K562 (cell line): ENCODE measurements around the gene ALK. TPM values are rescaled to one million over a fixed set of nuclear protein-coding genes. Genes with fewer than 3 reads are reported as not detected.

Experiments
- ATAC-seq: fragments of 200-7000 bp; cut with Tn5 transposase; 3 replicates; pipeline ENCODE4 v1.9.1; 2020; ENCODE audit warnings: moderate library complexity
- BruUV-seq: library from RNA; stranded (reverse); fragments of 400-500 nt; replicated peaks from 2 replicates; lab custom pipeline; 2021; lab: Mats Ljungman, UMichigan
- CTCF ChIA-PET: fragments of 300-600 bp; formaldehyde crosslinking; extraction: SDS; loops from one replicate; lab custom pipeline; 2021; ENCODE audit warnings: low intra/inter-chr PET ratio; lab: Yijun Ruan, JAX
- POLR2A ChIA-PET: fragments of 300-600, 350-650 bp; sonication (Branson Sonifier 250); formaldehyde crosslinking; extraction: SDS; loops from one replicate; lab custom pipeline; 2021; ENCODE audit warnings: antibody characterized with exemption, inconsistent platforms; lab: Yijun Ruan, JAX
- DNase-seq, 4 experiments: peaks; one replicate each; pipeline versions ENCODE4 v3.0.0 to v3.0.0-alpha.2; 2011 to 2018; ENCODE audit warnings: low spot score in 3 of 4, mixed read lengths in 3 of 4; ENCODE audit errors: extremely low read depth in 1 of 4
- FAIRE-seq: peaks from 2 replicates; lab custom pipeline; 2011; peaks lifted over from hg19 to GRCh38; lab: Jason Lieb, UNC
- H2AFZ ChIP-seq: 2 replicates; pipeline ENCODE4 v1.6.0; 2011; ENCODE audit warnings: low read depth, low read length, control low read depth, inconsistent platforms
- H3K27ac ChIP-seq: fragments of 200-600 bp; 3 replicates; pipeline ENCODE4 v1.8.0; 2011; ENCODE audit warnings: low read depth, mild to moderate bottlenecking, control low read depth, inconsistent platforms, low read length, moderate library complexity, mixed read lengths; ENCODE audit errors: extremely low read depth
- H3K27me3 ChIP-seq, 2 experiments: fragments of 300-600 bp in 1 of 2; 2 replicates in 1 of 2; 3 replicates in 1 of 2; pipeline versions ENCODE4 v1.6.0 to v1.8.0; 2011; ENCODE audit warnings: inconsistent platforms in 2 of 2, low read length in 2 of 2, mild to moderate bottlenecking in 1 of 2, mixed read lengths in 1 of 2, moderate library complexity in 1 of 2; ENCODE audit not compliant: control insufficient read depth in 2 of 2, insufficient read depth in 2 of 2
- H3K36me3 ChIP-seq: fragments of 300-600 bp; 3 replicates; pipeline ENCODE4 v1.8.0; 2011; ENCODE audit warnings: mild to moderate bottlenecking, low read length, inconsistent platforms; ENCODE audit not compliant: control insufficient read depth, insufficient read depth
- H3K4me1 ChIP-seq, 2 experiments: fragments of 200-600 bp in 1 of 2; replicated peaks in 1 of 2; 2 replicates in 1 of 2; 3 replicates in 1 of 2; pipeline versions ENCODE4 v1.5.1 to v1.8.0; 2011; ENCODE audit warnings: inconsistent platforms in 2 of 2, low read length in 2 of 2, mild to moderate bottlenecking in 1 of 2, mixed read lengths in 1 of 2, moderate library complexity in 1 of 2; ENCODE audit not compliant: control insufficient read depth in 2 of 2, insufficient read depth in 2 of 2
- H3K4me2 ChIP-seq: 2 replicates; pipeline ENCODE4 v1.6.1; 2011; ENCODE audit warnings: low read length, control low read depth, inconsistent platforms, mixed read lengths; ENCODE audit not compliant: insufficient read depth
- H3K4me3 ChIP-seq: fragments of 200-600 bp; sonication (generic), shearing (Covaris generic); 2 replicates; pipeline ENCODE4 v1.5.1; 2016; ENCODE audit warnings: control low read depth, inconsistent platforms
- H3K79me2 ChIP-seq: fragments of 200-600 bp; 3 replicates; pipeline ENCODE4 v1.8.0; 2011; ENCODE audit warnings: low read length, inconsistent platforms; ENCODE audit not compliant: control insufficient read depth, insufficient read depth
- H3K9ac ChIP-seq, 2 experiments: 2 replicates each; pipeline versions ENCODE4 v1.6.0 to v1.6.1; 2011; ENCODE audit warnings: low read depth in 2 of 2, low read length in 2 of 2, control low read depth in 1 of 2, inconsistent platforms in 1 of 2, mild to moderate bottlenecking in 1 of 2, mixed read lengths in 1 of 2; ENCODE audit not compliant: insufficient read depth in 1 of 2
- H3K9me1 ChIP-seq: one replicate; pipeline ENCODE4 v1.6.0; 2011; ENCODE audit warnings: inconsistent platforms, mild to moderate bottlenecking, low read length, moderate library complexity; ENCODE audit not compliant: control insufficient read depth, insufficient read depth
- H3K9me3 ChIP-seq: replicated peaks from 2 replicates; pipeline ENCODE4 v1.5.1; 2011; ENCODE audit warnings: low read depth, low read length, inconsistent platforms; ENCODE audit not compliant: control insufficient read depth, insufficient read depth
- H4K20me1 ChIP-seq: replicated peaks from 2 replicates; pipeline ENCODE4 v1.6.1; 2011; ENCODE audit warnings: low read length, inconsistent platforms, mixed read lengths; ENCODE audit not compliant: control insufficient read depth, insufficient read depth
- DACH1 ChIP-seq: fragments of 450-650 bp; IDR thresholded peaks from 2 replicates; pipeline ENCODE4 v1.6.1; 2018; ENCODE audit not compliant: partially characterized antibody
- ELF1 ChIP-seq: fragments of 200-800 bp; sonication (Bioruptor generic); IDR thresholded peaks from 2 replicates; pipeline ENCODE4 v1.6.1; 2016; ENCODE audit warnings: missing genetic modification characterization, missing compliant biosample characterization
- ETV6 ChIP-seq, 3 experiments: fragments of 150-350 bp in 1 of 3; sonication (generic) in 1 of 3; formaldehyde crosslinking in 1 of 3; IDR thresholded peaks; 2 replicates each; pipeline versions ENCODE4 v1.6.1 to v1.8.0; 2014 to 2022; ENCODE audit warnings: borderline replicate concordance in 2 of 3, low read depth in 2 of 3, antibody characterized with exemption in 1 of 3, low read length in 1 of 3, mild to moderate bottlenecking in 1 of 3, missing genetic modification reagents in 1 of 3
- MTA1 ChIP-seq: fragments of 450-650 bp; IDR thresholded peaks from 2 replicates; pipeline ENCODE4 v1.6.1; 2017; ENCODE audit warnings: borderline replicate concordance
- SRSF3 ChIP-seq: fragments of 200-400 bp; formaldehyde crosslinking; IDR thresholded peaks from 2 replicates; pipeline ENCODE4 v1.6.1; 2016; ENCODE audit warnings: mild to moderate bottlenecking, low read length, moderate library complexity; ENCODE audit not compliant: insufficient read depth
- ZEB2 ChIP-seq: fragments of 450-650 bp; IDR thresholded peaks from 2 replicates; pipeline ENCODE4 v1.6.1; 2016
- ZNF282 ChIP-seq: sonication (generic); formaldehyde crosslinking; IDR thresholded peaks from 2 replicates; pipeline ENCODE4 v1.8.1; 2023; ENCODE audit warnings: missing genetic modification reagents
- ZNF77 ChIP-seq: fragments of 250-450 bp; sonication (Bioruptor Pico); IDR thresholded peaks from 2 replicates; pipeline ENCODE4 v1.5.0; 2020
- WGBS: fragments of 100-300 bp; shearing (Covaris generic); methylation state at CpG from one replicate; pipeline ENCODE4 v1.1.6; 2016; ENCODE audit warnings: low coverage, mixed read lengths; ENCODE audit not compliant: insufficient coverage; ENCODE audit errors: missing lambda C conversion rate; 5-methylcytosine and 5-hydroxymethylcytosine counted together
- in situ Hi-C: fragments of 300-500 bp; cut with MboI; formaldehyde crosslinking; loops from 4 replicates; pipeline ENCODE4 v1.15.0; 2018; ENCODE audit warnings: inconsistent platforms, mixed read lengths
- intact Hi-C: fragments of 100-400 bp; cut with micrococcal nuclease; formaldehyde crosslinking; loops from 2 replicates; pipeline ENCODE4 v1.14.2; 2022
- polyA plus RNA-seq, 8 experiments: library from polyadenylated mRNA; depleted of rRNA in 4 of 8; stranded (reverse) in 5 of 8; unstranded in 3 of 8; fragments of >200 nt; fragmentation: Nextera tagmentation in 2 of 8; fragmentation: Illumina TruSeq in 1 of 8; extraction: Ambion mirVana in 2 of 8; extraction: Trizol in 1 of 8; gene quantifications; 2 replicates each; pipeline versions ENCODE4 v1.2.1 to v1.2.3, GENCODE V29; 2011 to 2014; ENCODE audit warnings: inconsistent platforms in 1 of 8, missing spikeins in 1 of 8
- total RNA-seq, 7 experiments: library from RNA; depleted of rRNA in 6 of 7; stranded (reverse); fragments of >200 nt in 6 of 7; fragmentation: Illumina TruSeq in 2 of 7; extraction: Trizol in 2 of 7; gene quantifications; 2 replicates each; pipeline versions ENCODE4 v1.2.1 to v1.2.3, GENCODE V29; 2011 to 2021; ENCODE audit warnings: low replicate concordance in 1 of 7
- TF ChIP-seq, protein P1 (sequence below): fragments of 450-650 bp; IDR thresholded peaks from 2 replicates; pipeline ENCODE4 v1.6.1; 2017; ENCODE audit warnings: antibody characterized with exemption, mild to moderate bottlenecking
- TF ChIP-seq, protein P2 (sequence below), 2 experiments: fragments of 250-450 bp in 1 of 2; fragments of 450-650 bp in 1 of 2; sonication (Bioruptor Pico) in 1 of 2; IDR thresholded peaks; 2 replicates each; pipeline versions ENCODE4 v1.6.1 to v1.8.0; 2016 to 2021; ENCODE audit warnings: mild to moderate bottlenecking in 2 of 2, moderate library complexity in 2 of 2, missing compliant biosample characterization in 1 of 2, missing genetic modification characterization in 1 of 2
- TF ChIP-seq, protein P3 (sequence below): IDR thresholded peaks from 2 replicates; pipeline ENCODE4 v1.6.1; 2012; ENCODE audit warnings: low read depth, low read length, improper control_type of control experiment, borderline replicate concordance
- TF ChIP-seq, protein P4 (sequence below): sonication (generic); formaldehyde crosslinking; IDR thresholded peaks from 2 replicates; pipeline ENCODE4 v1.8.0; 2022; ENCODE audit warnings: mild to moderate bottlenecking, missing genetic modification reagents

Gene ALK
- total and polyA plus RNA-seq, 9 of the 15 experiments (the other 6 are each of a cell fraction or from before 2014, with no cell fraction given): not detected

DNA sequence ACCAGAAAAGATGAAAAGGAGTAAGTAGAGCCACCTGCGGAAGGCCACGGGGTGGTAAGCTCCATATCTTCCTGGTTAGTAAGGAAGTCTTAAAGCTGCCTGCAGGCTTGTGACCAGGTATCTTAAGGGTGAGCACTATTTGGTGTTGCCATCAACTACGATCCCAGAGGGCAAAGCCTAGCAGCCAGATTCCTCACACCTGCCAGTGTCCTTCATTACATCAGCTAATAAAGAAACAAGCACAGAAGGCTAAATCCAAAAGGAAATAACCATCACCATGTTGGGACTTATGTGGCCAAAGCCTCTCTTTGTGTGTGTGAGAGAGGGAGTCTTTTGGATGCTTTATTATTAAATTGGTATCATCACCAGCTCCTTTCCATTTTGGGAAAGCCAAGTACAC is 123.5 kb downstream of the ALK start:
- CTCF ChIA-PET: no interaction called here
- H3K4me2 ChIP-seq: no peak overlapping the region
- intact Hi-C loops (no loop called here), in situ Hi-C loops (no loop called here)
- POLR2A ChIA-PET: interaction anchor here (1.3 kb wide), 1 partner anchor 10 kb away, joined by 4 read pairs; no protein-coding TSS in a partner anchor
- H3K9me3 ChIP-seq: no peaks in the 10 kb centered on the region
- no peaks in the 10 kb centered on the region for H3K4me1 ChIP-seq
- no peak overlapping the region for H3K9ac ChIP-seq
- no peaks in the 10 kb centered on the region for H3K79me2 ChIP-seq
- BruUV-seq: no TSS peak
- DNase-seq (no peak), ATAC-seq (no peak), FAIRE-seq (no peak)
- WGBS: 0% methylated on average over 3 of the region's 3 CpGs
- TF ChIP-seq, protein P1, sequence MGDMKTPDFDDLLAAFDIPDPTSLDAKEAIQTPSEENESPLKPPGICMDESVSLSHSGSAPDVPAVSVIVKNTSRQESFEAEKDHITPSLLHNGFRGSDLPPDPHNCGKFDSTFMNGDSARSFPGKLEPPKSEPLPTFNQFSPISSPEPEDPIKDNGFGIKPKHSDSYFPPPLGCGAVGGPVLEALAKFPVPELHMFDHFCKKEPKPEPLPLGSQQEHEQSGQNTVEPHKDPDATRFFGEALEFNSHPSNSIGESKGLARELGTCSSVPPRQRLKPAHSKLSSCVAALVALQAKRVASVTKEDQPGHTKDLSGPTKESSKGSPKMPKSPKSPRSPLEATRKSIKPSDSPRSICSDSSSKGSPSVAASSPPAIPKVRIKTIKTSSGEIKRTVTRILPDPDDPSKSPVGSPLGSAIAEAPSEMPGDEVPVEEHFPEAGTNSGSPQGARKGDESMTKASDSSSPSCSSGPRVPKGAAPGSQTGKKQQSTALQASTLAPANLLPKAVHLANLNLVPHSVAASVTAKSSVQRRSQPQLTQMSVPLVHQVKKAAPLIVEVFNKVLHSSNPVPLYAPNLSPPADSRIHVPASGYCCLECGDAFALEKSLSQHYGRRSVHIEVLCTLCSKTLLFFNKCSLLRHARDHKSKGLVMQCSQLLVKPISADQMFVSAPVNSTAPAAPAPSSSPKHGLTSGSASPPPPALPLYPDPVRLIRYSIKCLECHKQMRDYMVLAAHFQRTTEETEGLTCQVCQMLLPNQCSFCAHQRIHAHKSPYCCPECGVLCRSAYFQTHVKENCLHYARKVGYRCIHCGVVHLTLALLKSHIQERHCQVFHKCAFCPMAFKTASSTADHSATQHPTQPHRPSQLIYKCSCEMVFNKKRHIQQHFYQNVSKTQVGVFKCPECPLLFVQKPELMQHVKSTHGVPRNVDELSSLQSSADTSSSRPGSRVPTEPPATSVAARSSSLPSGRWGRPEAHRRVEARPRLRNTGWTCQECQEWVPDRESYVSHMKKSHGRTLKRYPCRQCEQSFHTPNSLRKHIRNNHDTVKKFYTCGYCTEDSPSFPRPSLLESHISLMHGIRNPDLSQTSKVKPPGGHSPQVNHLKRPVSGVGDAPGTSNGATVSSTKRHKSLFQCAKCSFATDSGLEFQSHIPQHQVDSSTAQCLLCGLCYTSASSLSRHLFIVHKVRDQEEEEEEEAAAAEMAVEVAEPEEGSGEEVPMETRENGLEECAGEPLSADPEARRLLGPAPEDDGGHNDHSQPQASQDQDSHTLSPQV: no peak
- TF ChIP-seq ETV6 (IDR thresholded peaks at IDR 0.05; ENCODE audit: borderline replicate concordance in 1 of 2, low read depth in 2 of 2, low read length in 1 of 2): no peak
- TF ChIP-seq ETV6 (CRISPR knock-in tag; IDR thresholded peaks at IDR 0.05; ENCODE audit: borderline replicate concordance): no peak
- no peak for TF ChIP-seq ZNF282
- TF ChIP-seq ZNF77 (CRISPR knock-in tag): no peak
- TF ChIP-seq DACH1: no peak
- TF ChIP-seq, protein P2, sequence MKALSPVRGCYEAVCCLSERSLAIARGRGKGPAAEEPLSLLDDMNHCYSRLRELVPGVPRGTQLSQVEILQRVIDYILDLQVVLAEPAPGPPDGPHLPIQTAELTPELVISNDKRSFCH (CRISPR knock-in tag; IDR thresholded peaks at IDR 0.05): no peak
- TF ChIP-seq, protein P2 (tag; IDR thresholded peaks at IDR 0.05): no peak
- TF ChIP-seq ELF1 (tag): no peak
- TF ChIP-seq, protein P3, sequence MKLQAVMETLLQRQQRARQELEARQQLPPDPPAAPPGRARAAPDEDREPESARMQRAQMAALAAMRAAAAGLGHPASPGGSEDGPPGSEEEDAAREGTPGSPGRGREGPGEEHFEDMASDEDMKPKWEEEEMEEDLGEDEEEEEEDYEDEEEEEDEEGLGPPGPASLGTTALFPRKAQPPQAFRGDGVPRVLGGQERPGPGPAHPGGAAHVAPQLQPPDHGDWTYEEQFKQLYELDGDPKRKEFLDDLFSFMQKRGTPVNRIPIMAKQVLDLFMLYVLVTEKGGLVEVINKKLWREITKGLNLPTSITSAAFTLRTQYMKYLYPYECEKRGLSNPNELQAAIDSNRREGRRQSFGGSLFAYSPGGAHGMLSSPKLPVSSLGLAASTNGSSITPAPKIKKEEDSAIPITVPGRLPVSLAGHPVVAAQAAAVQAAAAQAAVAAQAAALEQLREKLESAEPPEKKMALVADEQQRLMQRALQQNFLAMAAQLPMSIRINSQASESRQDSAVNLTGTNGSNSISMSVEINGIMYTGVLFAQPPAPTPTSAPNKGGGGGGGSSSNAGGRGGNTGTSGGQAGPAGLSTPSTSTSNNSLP: no peak
- TF ChIP-seq SRSF3: no peak
- TF ChIP-seq MTA1: no peak
- TF ChIP-seq, protein P4, sequence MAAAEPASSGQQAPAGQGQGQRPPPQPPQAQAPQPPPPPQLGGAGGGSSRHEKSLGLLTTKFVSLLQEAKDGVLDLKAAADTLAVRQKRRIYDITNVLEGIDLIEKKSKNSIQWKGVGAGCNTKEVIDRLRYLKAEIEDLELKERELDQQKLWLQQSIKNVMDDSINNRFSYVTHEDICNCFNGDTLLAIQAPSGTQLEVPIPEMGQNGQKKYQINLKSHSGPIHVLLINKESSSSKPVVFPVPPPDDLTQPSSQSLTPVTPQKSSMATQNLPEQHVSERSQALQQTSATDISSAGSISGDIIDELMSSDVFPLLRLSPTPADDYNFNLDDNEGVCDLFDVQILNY (CRISPR knock-in tag): no peak
- TF ChIP-seq ZEB2: no peak
- H4K20me1 ChIP-seq: no peaks in the 10 kb centered on the region
- H2AFZ ChIP-seq: no peak overlapping the region
- no peaks in the 10 kb centered on the region for H3K9me1 ChIP-seq
- no peaks in the 10 kb centered on the region for H3K36me3 ChIP-seq
- no peaks in the 10 kb centered on the region; a peak in 1 of 5 replicates for H3K27me3 ChIP-seq
- H3K4me3 ChIP-seq: no peak overlapping the region
- H3K27ac ChIP-seq: no peak overlapping the region
